ENCODE data around the gene INTS1. TPM values are rescaled to one million over a fixed set of nuclear protein-coding genes. Genes with fewer than 3 reads are reported as not detected.

The INTS1 gene
- total RNA-seq, 4 donors from 2014 or later = 50.3 to 134 (median 71.4) TPM

GRCh38 chr7:1422512-1423263 is 81.5 kb downstream of the INTS1 start:
- Histone ChIP-seq H3K4me3 (no peak overlapping the region), H3K9me3 (no peaks in the 10 kb centered on the region), H3K36me3 (no peaks in the 10 kb centered on the region), H3K4me1 (no peaks in the 10 kb centered on the region), H3K27ac (no peak overlapping the region), H3K27me3 (peaks cover 45% of the 10 kb centered on the region)
- whole genome bisulfite sequencing, 2 donors (ENCODE audit: low coverage in 1 of 2) = 18 to 22% methylated on average over 8 to 24 of the region's 24 CpGs
- intact Hi-C loops (cut with DNase I; ENCODE audit: low total_unique reads) (no loop called here), in situ Hi-C loops (cut with MboI; ENCODE audit: low pct_ligation_motif_present in 1 of 4, low pct_unique_long_range_greater_than_20kb in 1 of 4, low sequenced_read_pairs in 3 of 4) (no loop called here)
- TF ChIP-seq POLR2A (IDR thresholded peaks at IDR 0.05) (no peak), POLR2AphosphoS5 (IDR thresholded peaks at IDR 0.05) (no peak), EP300 (IDR thresholded peaks at IDR 0.05; ENCODE audit: low read depth) (no peak)
- TF ChIP-seq, protein P1, sequence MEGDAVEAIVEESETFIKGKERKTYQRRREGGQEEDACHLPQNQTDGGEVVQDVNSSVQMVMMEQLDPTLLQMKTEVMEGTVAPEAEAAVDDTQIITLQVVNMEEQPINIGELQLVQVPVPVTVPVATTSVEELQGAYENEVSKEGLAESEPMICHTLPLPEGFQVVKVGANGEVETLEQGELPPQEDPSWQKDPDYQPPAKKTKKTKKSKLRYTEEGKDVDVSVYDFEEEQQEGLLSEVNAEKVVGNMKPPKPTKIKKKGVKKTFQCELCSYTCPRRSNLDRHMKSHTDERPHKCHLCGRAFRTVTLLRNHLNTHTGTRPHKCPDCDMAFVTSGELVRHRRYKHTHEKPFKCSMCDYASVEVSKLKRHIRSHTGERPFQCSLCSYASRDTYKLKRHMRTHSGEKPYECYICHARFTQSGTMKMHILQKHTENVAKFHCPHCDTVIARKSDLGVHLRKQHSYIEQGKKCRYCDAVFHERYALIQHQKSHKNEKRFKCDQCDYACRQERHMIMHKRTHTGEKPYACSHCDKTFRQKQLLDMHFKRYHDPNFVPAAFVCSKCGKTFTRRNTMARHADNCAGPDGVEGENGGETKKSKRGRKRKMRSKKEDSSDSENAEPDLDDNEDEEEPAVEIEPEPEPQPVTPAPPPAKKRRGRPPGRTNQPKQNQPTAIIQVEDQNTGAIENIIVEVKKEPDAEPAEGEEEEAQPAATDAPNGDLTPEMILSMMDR (IDR thresholded peaks at IDR 0.05) = no peak
- DNase-seq = no peak

DNA sequence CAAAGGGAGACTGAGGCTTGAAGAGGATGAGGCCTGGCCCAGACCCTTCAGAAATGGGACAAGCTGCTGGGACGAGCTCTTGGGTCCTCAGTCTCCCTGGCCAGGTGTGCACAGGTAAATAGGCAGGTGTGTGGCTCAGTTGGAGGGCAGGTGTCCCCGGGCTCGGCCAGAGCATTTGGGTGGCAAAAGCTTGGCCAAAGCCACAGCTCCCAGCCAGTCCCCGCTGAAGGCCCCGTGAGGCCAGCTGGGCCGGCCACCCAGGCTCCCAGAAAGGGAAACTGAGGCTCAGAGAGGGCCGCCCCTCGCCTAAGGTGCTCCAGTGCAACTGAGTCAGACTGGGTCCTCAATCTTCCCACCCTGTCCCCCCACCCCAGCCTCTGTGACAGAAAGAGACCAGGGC is 82.2 kb downstream of the INTS1 start:
- DNase-seq = no peak
- intact Hi-C loops (cut with DNase I; ENCODE audit: low total_unique reads) = no loop called here
- WGBS, 2 donors (ENCODE audit: low coverage in 1 of 2) = 57% methylated on average over 3 of the region's 8 CpGs; no CpG with 5 or more reads in 1 of the 2 donors

GRCh38 chr7:1421020-1421790 is 83.0 kb downstream of the INTS1 start:
- H3K4me3 ChIP-seq = no peak overlapping the region
- no peaks in the 10 kb centered on the region for H3K36me3 ChIP-seq
- no peak for DNase-seq
- H3K27me3 ChIP-seq = peaks cover 45% of the 10 kb centered on the region
- no peaks in the 10 kb centered on the region for H3K4me1 ChIP-seq
- H3K9me3 ChIP-seq = no peaks in the 10 kb centered on the region
- no peak overlapping the region for H3K27ac ChIP-seq
- WGBS, 2 donors (ENCODE audit: low coverage in 1 of 2) = 80 to 81% methylated on average over 2 to 40 of the region's 41 CpGs
- in situ Hi-C loops (cut with MboI; ENCODE audit: low pct_ligation_motif_present in 1 of 4, low pct_unique_long_range_greater_than_20kb in 1 of 4, low sequenced_read_pairs in 3 of 4) (no loop called here), intact Hi-C loops (cut with DNase I; ENCODE audit: low total_unique reads) (no loop called here)
- TF ChIP-seq POLR2AphosphoS5 (IDR thresholded peaks at IDR 0.05) (no peak), POLR2A (IDR thresholded peaks at IDR 0.05) (no peak), EP300 (IDR thresholded peaks at IDR 0.05; ENCODE audit: low read depth) (no peak)
- TF ChIP-seq, protein P1 (IDR thresholded peaks at IDR 0.05) = no peak

More for the DNA sequence above, 82.2 kb downstream of the INTS1 start:
- Histone ChIP-seq H3K36me3 (no peaks in the 10 kb centered on the region), H3K9me3 (no peaks in the 10 kb centered on the region), H3K27me3 (peaks cover 45% of the 10 kb centered on the region), H3K4me1 (no peaks in the 10 kb centered on the region), H3K27ac (no peak overlapping the region), H3K4me3 (no peak overlapping the region)
- no peak for TF ChIP-seq EP300 (IDR thresholded peaks at IDR 0.05; ENCODE audit: low read depth)
- TF ChIP-seq POLR2A (IDR thresholded peaks at IDR 0.05) = no peak
- no peak for TF ChIP-seq POLR2AphosphoS5 (IDR thresholded peaks at IDR 0.05)
- TF ChIP-seq, protein P1 (IDR thresholded peaks at IDR 0.05) = no peak
- in situ Hi-C loops (cut with MboI; ENCODE audit: low pct_ligation_motif_present in 1 of 4, low pct_unique_long_range_greater_than_20kb in 1 of 4, low sequenced_read_pairs in 3 of 4) = no loop called here

Other genes with a start within 250 kb of the INTS1 start
- 100 to 1,000 TPM in 2 of 4 donors, 10 to 100 TPM in 2; 67.6 to 181 (median 97.0) TPM for gene MICALL2, start 44.9 kb downstream of the INTS1 start, total RNA-seq
- gene MAFK, start 26.3 kb upstream of the INTS1 start, total RNA-seq = 100 to 1,000 TPM in 1 of 4 donors, 10 to 100 TPM in 3; 22.9 to 103 (median 44.0) TPM
- 100 to 1,000 TPM in 2 of 4 donors, 10 to 100 TPM in 2; 49.9 to 151 (median 94.1) TPM for gene TMEM184A, start 51.8 kb upstream of the INTS1 start, total RNA-seq
- 10 to 100 TPM in 3 of 4 donors, 1 to 10 TPM in 1; 7.1 to 41.9 (median 27.6) TPM for gene PSMG3, start 65.6 kb upstream of the INTS1 start, total RNA-seq
- under 1 TPM in 3 of 4 donors, not detected in 1; 0.14 to 0.60 (median 0.32) TPM for gene ELFN1, start 165.9 kb upstream of the INTS1 start, total RNA-seq

Data from transverse colon (tissue), 4 donors.